Bronchial epithelial cell (primary cell): ENCODE results near the gene CD48. TPM values are rescaled to one million over a fixed set of nuclear protein-coding genes. Genes with fewer than 3 reads are reported as not detected.

Experiments
- DNase-seq: peaks from one replicate; pipeline ENCODE4 v3.0.0-alpha.2; 2010; ENCODE audit warnings: low read depth
- FAIRE-seq: peaks from 2 replicates; lab custom pipeline; 2011; peaks lifted over from hg19 to GRCh38; lab: Jason Lieb, UNC
- H3K27me3 ChIP-seq: 2 replicates; pipeline ENCODE4 v1.5.1; 2011; ENCODE audit warnings: low read length; ENCODE audit not compliant: control insufficient read depth, insufficient read depth
- H3K36me3 ChIP-seq: 2 replicates; pipeline ENCODE4 v1.5.1; 2011; ENCODE audit warnings: low read length; ENCODE audit not compliant: control insufficient read depth, insufficient read depth
- H3K4me3 ChIP-seq: 2 replicates; pipeline ENCODE4 v1.5.1; 2011; ENCODE audit warnings: mild to moderate bottlenecking, low read depth, low read length, control low read depth
- total RNA-seq: library from RNA; depleted of rRNA; stranded (reverse); fragments of >200 nt; gene quantifications from 2 replicates; pipeline ENCODE4 v1.2.1, GENCODE V29; 2014
- TF ChIP-seq, protein P1 (sequence below): IDR thresholded peaks from 2 replicates; pipeline ENCODE4 v1.5.1; 2011; ENCODE audit warnings: mild to moderate bottlenecking, moderate library complexity, low read length, control low read depth, inconsistent platforms; ENCODE audit not compliant: insufficient read depth, severe bottlenecking

CD48 gene
- total RNA-seq, 1 donor from 2014 or later, result not detected

DNA sequence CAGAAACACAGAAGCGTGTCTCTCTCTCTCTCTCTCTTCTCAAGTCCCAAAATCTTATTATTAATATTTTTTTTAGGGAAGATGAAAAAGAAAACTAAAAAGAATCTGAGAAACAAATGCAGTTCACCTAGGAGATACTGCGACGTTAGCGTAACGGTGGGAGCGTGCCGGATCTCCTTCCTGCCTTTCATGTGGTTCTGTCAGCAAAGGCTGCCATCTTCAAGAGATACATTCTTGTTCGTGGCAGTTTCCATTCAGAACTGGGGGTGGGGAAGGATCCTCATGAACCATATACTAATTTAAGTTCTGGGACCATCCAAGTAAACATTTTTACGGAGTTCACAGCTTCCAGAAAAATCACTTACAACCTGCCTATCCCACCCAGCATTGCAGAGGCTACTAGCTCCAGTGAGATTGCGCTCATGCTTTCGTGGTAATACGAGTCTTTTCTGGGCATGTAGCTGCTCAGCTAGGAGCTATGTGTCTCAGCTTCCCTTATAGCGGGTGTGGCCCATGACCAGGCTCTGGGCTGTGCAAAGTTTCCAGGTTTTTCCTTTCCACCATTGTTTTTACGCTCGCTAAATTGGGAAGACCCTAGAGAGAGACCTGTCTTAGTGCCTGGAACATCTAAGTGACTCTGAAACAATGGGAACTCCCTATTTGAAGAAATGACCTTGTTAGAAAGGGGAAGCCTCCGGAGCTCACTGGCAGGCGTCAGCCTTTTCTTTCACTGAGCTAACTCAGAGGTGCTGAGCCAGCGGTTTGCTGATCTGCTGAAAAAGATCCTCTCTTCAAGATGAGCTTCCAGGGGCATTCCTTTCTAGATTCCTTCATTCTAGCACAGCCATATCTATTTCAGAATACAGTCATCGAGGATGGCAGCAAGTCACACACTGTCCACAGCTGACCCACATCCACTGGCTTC is 82.1 kb downstream of the CD48 start:
- Histone ChIP-seq H3K27me3 (peaks cover 2% of the 10 kb centered on the region), H3K4me3 (no peak overlapping the region), H3K36me3 (no peaks in the 10 kb centered on the region)
- FAIRE-seq (no peak), DNase-seq (no peak)
- TF ChIP-seq, protein P1, sequence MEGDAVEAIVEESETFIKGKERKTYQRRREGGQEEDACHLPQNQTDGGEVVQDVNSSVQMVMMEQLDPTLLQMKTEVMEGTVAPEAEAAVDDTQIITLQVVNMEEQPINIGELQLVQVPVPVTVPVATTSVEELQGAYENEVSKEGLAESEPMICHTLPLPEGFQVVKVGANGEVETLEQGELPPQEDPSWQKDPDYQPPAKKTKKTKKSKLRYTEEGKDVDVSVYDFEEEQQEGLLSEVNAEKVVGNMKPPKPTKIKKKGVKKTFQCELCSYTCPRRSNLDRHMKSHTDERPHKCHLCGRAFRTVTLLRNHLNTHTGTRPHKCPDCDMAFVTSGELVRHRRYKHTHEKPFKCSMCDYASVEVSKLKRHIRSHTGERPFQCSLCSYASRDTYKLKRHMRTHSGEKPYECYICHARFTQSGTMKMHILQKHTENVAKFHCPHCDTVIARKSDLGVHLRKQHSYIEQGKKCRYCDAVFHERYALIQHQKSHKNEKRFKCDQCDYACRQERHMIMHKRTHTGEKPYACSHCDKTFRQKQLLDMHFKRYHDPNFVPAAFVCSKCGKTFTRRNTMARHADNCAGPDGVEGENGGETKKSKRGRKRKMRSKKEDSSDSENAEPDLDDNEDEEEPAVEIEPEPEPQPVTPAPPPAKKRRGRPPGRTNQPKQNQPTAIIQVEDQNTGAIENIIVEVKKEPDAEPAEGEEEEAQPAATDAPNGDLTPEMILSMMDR, result no peak

DNA sequence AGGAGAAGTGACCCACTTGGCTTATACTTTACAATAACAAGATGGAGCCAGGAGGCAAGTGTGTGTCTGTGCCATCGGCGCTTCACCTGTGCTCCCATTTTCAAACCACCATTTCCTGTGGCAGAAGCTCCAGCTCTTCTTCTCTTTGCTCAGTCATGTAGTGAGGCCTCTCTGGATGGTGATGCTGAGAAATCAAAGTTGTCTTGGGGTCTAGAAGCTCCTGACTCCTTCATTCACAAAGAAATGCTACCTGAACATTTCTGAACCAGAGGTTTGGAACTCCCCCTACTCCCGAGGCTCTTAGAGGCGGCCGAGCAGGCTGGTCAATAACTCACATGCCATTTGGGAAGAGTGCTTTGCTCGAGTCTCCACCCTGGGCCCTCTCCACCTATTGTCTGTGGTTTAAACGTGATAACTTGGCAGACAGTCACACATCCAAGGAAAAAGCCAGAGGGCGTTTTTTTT is 82.8 kb downstream of the CD48 start:
- H3K4me3 ChIP-seq, result no peak overlapping the region
- TF ChIP-seq, protein P1, result no peak

More for the DNA sequence above, 82.8 kb downstream of the CD48 start:
- no peaks in the 10 kb centered on the region for H3K36me3 ChIP-seq
- H3K27me3 ChIP-seq, result peaks cover 2% of the 10 kb centered on the region
- DNase-seq (no peak), FAIRE-seq (no peak)

Other genes starting within 250 kb of the CD48 start
- gene SLAMF6, start 188.6 kb downstream of the CD48 start, total RNA-seq, result not detected in 2 replicates
- not detected in 2 replicates for gene CD84, start 132.3 kb downstream of the CD48 start, total RNA-seq
- gene SLAMF1, start 64.8 kb downstream of the CD48 start, total RNA-seq, result not detected in 2 replicates
- gene SLAMF7, start 27.4 kb upstream of the CD48 start, total RNA-seq, result 0.79 and 3.3 TPM in 2 replicates
- gene LY9, start 84.4 kb upstream of the CD48 start, total RNA-seq, result under 0.01 TPM in 1 of 2 replicates, not detected in the other
- gene CD244, start 151.1 kb upstream of the CD48 start, total RNA-seq, result under 0.01 TPM in 2 replicates
- not detected in 2 replicates for gene ITLN1, start 173.4 kb upstream of the CD48 start, total RNA-seq
- gene ITLN2, start 243.0 kb upstream of the CD48 start, total RNA-seq, result 0.26 TPM in 1 of 2 replicates, not detected in the other